ENCODE results near the gene SLC51B.
"Not testable (repeated sequence)": the region's sequence is repeated elsewhere in the genome, so short reads cannot be mapped to it uniquely, and the experiment has no call there.

Gene SLC51B

GRCh38 chr15:65038836-65039235 is 6.4 kb upstream of the SLC51B start:
- no peak overlapping the region for H3K4me3 ChIP-seq (ENCODE audit: low read depth, low read length)
- DNase-seq (ENCODE audit: low read depth, low spot score) = no peak
- TF ChIP-seq CTCF (IDR thresholded peaks at IDR 0.05; ENCODE audit: insufficient read depth, low read length, missing control alignments) = no peak
- ChIA-PET POLR2A (no interaction called here), CTCF (interaction anchor here (0.9 to 2.2 kb wide), 6 partner anchors 8 to 63 kb away, joined by 4 to 15 read pairs (median 6); no protein-coding TSS in a partner anchor)

GRCh38 chr15:65040461-65040860 is 4.7 kb upstream of the SLC51B start:
- H3K4me3 ChIP-seq (ENCODE audit: low read depth, low read length) = no peak overlapping the region
- DNase-seq (ENCODE audit: low read depth, low spot score) = no peak
- ChIA-PET POLR2A (no interaction called here), CTCF (interaction anchor here (1.0 to 6.4 kb wide), 3 partner anchors 13 to 61 kb away, joined by 3 to 53 read pairs (median 7); no protein-coding TSS in a partner anchor)
- TF ChIP-seq CTCF (IDR thresholded peaks at IDR 0.05; ENCODE audit: insufficient read depth, low read length, missing control alignments) = no peak

GRCh38 chr15:65041787-65042186 is 3.4 kb upstream of the SLC51B start:
- DNase-seq (ENCODE audit: low read depth, low spot score) = no peak

GRCh38 chr15:65042776-65043327 is 2.3 kb upstream of the SLC51B start:
- ChIA-PET POLR2A (interaction anchor here (0.6 kb wide), 1 partner anchor 89 kb away, joined by 3 read pairs; no protein-coding TSS in a partner anchor), CTCF (interaction anchor here (0.8 to 6.4 kb wide), 7 partner anchors 9 to 59 kb away, joined by 3 to 53 read pairs (median 6); partner anchors contain the start of genes KBTBD13 and RASL12)
- DNase-seq (ENCODE audit: low read depth, low spot score) = no peak
- no peak for TF ChIP-seq CTCF (IDR thresholded peaks at IDR 0.05; ENCODE audit: insufficient read depth, low read length, missing control alignments)
- no peak overlapping the region for H3K4me3 ChIP-seq (ENCODE audit: low read depth, low read length)

More at GRCh38 chr15:65041787-65042186, 3.4 kb upstream of the SLC51B start:
- TF ChIP-seq CTCF (IDR thresholded peaks at IDR 0.05; ENCODE audit: insufficient read depth, low read length, missing control alignments) = no peak
- ChIA-PET POLR2A (no interaction called here), CTCF (interaction anchor here (1.5 to 6.4 kb wide), 3 partner anchors 11 to 60 kb away, joined by 6 to 53 read pairs (median 15); partner anchors contain the start of gene KBTBD13)
- H3K4me3 ChIP-seq (ENCODE audit: low read depth, low read length) = no peak overlapping the region

GRCh38 chr15:65044218-65044617 is 969 bp upstream of the SLC51B start:
- CTCF ChIA-PET = interaction anchor here (0.7 to 6.4 kb wide), 6 partner anchors 9 to 40 kb away, joined by 3 to 53 read pairs (median 12); partner anchors contain the start of gene KBTBD13
- not testable (repeated sequence) for H3K4me3 ChIP-seq (ENCODE audit: low read depth, low read length); DNase-seq (ENCODE audit: low read depth, low spot score)
- POLR2A ChIA-PET = interaction anchor here (0.5 kb wide), 1 partner anchor 260 kb away, joined by 3 read pairs; the partner anchor contains the start of gene RNU5B-1

- ChIA-PET POLR2A (no interaction called here), CTCF (interaction anchor here (0.6 to 0.9 kb wide), 4 partner anchors 13 to 213 kb away, joined by 3 to 5 read pairs (median 3); no protein-coding TSS in a partner anchor)
- TF ChIP-seq CTCF (IDR thresholded peaks at IDR 0.05; ENCODE audit: insufficient read depth, low read length, missing control alignments) = no peak
- DNase-seq (ENCODE audit: low read depth, low spot score) = no peak
- H3K4me3 ChIP-seq (ENCODE audit: low read depth, low read length) = no peak overlapping the region
Observed at GRCh38 chr15:65048241-65048640, 3.1 kb downstream of the SLC51B start.

Measured in AG04449 (cell line).